Astrocyte (in vitro differentiated cells and primary cell): ENCODE results near the gene FMN2. TPM values are rescaled to one million over a fixed set of nuclear protein-coding genes. Genes with fewer than 3 reads are reported as not detected.

Experiments used
- DNase-seq: peaks from one replicate; pipeline ENCODE4 v3.0.0-alpha.2; 2010; ENCODE audit warnings: low read depth
- FAIRE-seq: peaks from 2 replicates; lab custom pipeline; 2011; peaks lifted over from hg19 to GRCh38; lab: Jason Lieb, UNC
- H2AFZ ChIP-seq: 2 replicates; pipeline ENCODE4 v1.6.0; 2012; ENCODE audit warnings: low read depth, low read length, inconsistent platforms
- H3K27ac ChIP-seq: 2 replicates; pipeline ENCODE4 v1.5.1; 2011; ENCODE audit warnings: low read depth, low read length, inconsistent platforms
- H3K27me3 ChIP-seq: 2 replicates; pipeline ENCODE4 v1.6.0; 2011; ENCODE audit warnings: low read length, inconsistent platforms; ENCODE audit not compliant: insufficient read depth
- H3K36me3 ChIP-seq: 2 replicates; pipeline ENCODE4 v1.5.1; 2011; ENCODE audit warnings: low read length, inconsistent platforms; ENCODE audit not compliant: insufficient read depth
- H3K4me1 ChIP-seq: 2 replicates; pipeline ENCODE4 v1.5.1; 2011; ENCODE audit warnings: low read length, inconsistent platforms; ENCODE audit not compliant: insufficient read depth
- H3K4me2 ChIP-seq: 2 replicates; pipeline ENCODE4 v1.6.0; 2012; ENCODE audit warnings: low read length, inconsistent platforms
- H3K4me3 ChIP-seq: 2 replicates; pipeline ENCODE4 v1.5.1; 2011; ENCODE audit warnings: low read depth, mild to moderate bottlenecking, low read length, inconsistent platforms; ENCODE audit not compliant: insufficient read depth
- H3K79me2 ChIP-seq: 2 replicates; pipeline ENCODE4 v1.6.0; 2012; ENCODE audit warnings: mild to moderate bottlenecking, low read length, inconsistent platforms; ENCODE audit not compliant: insufficient read depth
- H3K9ac ChIP-seq: 2 replicates; pipeline ENCODE4 v1.6.0; 2012; ENCODE audit warnings: mild to moderate bottlenecking, low read length, inconsistent platforms
- H3K9me3 ChIP-seq: 2 replicates; pipeline ENCODE4 v1.5.1; 2012; ENCODE audit warnings: low read depth, mild to moderate bottlenecking, low read length, inconsistent platforms; ENCODE audit not compliant: insufficient read depth
- H4K20me1 ChIP-seq: 2 replicates; pipeline ENCODE4 v1.6.0; 2012; ENCODE audit warnings: low read length, inconsistent platforms; ENCODE audit not compliant: insufficient read depth
- H3K27ac Mint-ChIP-seq: one replicate; pipeline ENCODE4 v1.8.0; 2021; ENCODE audit warnings: mild to moderate bottlenecking, mixed read lengths; ENCODE audit not compliant: unreplicated experiment
- H3K27me3 Mint-ChIP-seq: one replicate; pipeline ENCODE4 v1.8.0; 2021; ENCODE audit warnings: low read depth, mixed read lengths; ENCODE audit not compliant: unreplicated experiment
- H3K36me3 Mint-ChIP-seq: one replicate; pipeline ENCODE4 v1.8.0; 2021; ENCODE audit warnings: low read depth, mixed read lengths; ENCODE audit not compliant: unreplicated experiment
- H3K4me1 Mint-ChIP-seq: one replicate; pipeline ENCODE4 v1.8.0; 2021; ENCODE audit warnings: low read depth, mixed read lengths; ENCODE audit not compliant: unreplicated experiment
- H3K4me3 Mint-ChIP-seq: one replicate; pipeline ENCODE4 v1.8.0; 2021; ENCODE audit warnings: mild to moderate bottlenecking, moderate library complexity, mixed read lengths; ENCODE audit not compliant: unreplicated experiment
- H3K9me3 Mint-ChIP-seq: one replicate; pipeline ENCODE4 v1.8.0; 2021; ENCODE audit warnings: mild to moderate bottlenecking, mixed read lengths; ENCODE audit not compliant: unreplicated experiment
- EZH2 ChIP-seq: IDR thresholded peaks from 2 replicates; pipeline ENCODE4 v1.6.1; 2012; ENCODE audit warnings: mild to moderate bottlenecking, low read length, inconsistent platforms; ENCODE audit not compliant: insufficient read depth
- total RNA-seq: library from RNA; stranded (reverse); gene quantifications from 2 replicates; pipeline ENCODE4 v1.2.1, GENCODE V29; 2021
- TF ChIP-seq, protein P1 (sequence below): IDR thresholded peaks from 2 replicates; pipeline ENCODE4 v1.5.1; 2011; ENCODE audit warnings: low read depth, mild to moderate bottlenecking, inconsistent platforms, low read length, moderate library complexity; ENCODE audit not compliant: insufficient read depth

Gene FMN2
- total RNA-seq, 1 donor from 2014 or later, result 2.4 TPM

DNA sequence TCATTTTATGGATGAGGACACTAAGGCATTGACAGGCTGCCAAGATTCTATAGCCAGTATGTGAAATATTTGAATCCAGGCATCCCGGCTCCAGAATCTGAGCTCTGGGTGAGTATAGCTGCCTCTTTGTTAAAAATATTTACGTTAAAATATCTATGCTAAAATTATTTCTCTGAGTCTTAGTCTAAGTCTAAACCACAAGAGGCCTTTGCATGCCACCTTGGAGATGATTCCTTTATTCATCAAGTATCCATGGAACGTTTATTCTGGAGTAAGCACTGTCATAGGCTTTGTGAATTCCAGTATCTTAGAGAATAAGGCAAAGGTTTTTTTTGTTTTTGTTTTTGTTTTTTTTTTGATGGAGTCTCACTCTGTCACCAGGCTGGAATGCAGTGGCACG lies 403.9 kb downstream of the FMN2 start:
- Histone ChIP-seq H3K27me3 (no peaks in the 10 kb centered on the region), H3K9me3 (no peaks in the 10 kb centered on the region), H2AFZ (no peak overlapping the region), H3K4me3 (no peak overlapping the region), H3K9ac (no peak overlapping the region), H3K4me1 (peaks cover 23% of the 10 kb centered on the region), H3K79me2 (no peaks in the 10 kb centered on the region), H3K36me3 (no peaks in the 10 kb centered on the region), H3K4me2 (no peak overlapping the region), H4K20me1 (no peaks in the 10 kb centered on the region), H3K27ac (no peak overlapping the region)
- Mint-ChIP-seq H3K4me3 (no peak overlapping the region), H3K4me1 (peaks cover 22% of the 10 kb centered on the region), H3K9me3 (no peaks in the 10 kb centered on the region), H3K36me3 (no peaks in the 10 kb centered on the region), H3K27me3 (no peaks in the 10 kb centered on the region), H3K27ac (no peak overlapping the region)
- no peak for TF ChIP-seq EZH2
- TF ChIP-seq, protein P1, sequence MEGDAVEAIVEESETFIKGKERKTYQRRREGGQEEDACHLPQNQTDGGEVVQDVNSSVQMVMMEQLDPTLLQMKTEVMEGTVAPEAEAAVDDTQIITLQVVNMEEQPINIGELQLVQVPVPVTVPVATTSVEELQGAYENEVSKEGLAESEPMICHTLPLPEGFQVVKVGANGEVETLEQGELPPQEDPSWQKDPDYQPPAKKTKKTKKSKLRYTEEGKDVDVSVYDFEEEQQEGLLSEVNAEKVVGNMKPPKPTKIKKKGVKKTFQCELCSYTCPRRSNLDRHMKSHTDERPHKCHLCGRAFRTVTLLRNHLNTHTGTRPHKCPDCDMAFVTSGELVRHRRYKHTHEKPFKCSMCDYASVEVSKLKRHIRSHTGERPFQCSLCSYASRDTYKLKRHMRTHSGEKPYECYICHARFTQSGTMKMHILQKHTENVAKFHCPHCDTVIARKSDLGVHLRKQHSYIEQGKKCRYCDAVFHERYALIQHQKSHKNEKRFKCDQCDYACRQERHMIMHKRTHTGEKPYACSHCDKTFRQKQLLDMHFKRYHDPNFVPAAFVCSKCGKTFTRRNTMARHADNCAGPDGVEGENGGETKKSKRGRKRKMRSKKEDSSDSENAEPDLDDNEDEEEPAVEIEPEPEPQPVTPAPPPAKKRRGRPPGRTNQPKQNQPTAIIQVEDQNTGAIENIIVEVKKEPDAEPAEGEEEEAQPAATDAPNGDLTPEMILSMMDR, result no peak
- no peak for FAIRE-seq
- DNase-seq, result no peak

GRCh38 chr1:240496356-240496755 lies 404.7 kb downstream of the FMN2 start:
- TF ChIP-seq, protein P1, result no peak
- no peak for TF ChIP-seq EZH2
- FAIRE-seq, result no peak
- Mint-ChIP-seq H3K9me3 (no peaks in the 10 kb centered on the region), H3K27ac (peak overlapping the region; percentile 10), H3K4me1 (peaks cover 22% of the 10 kb centered on the region), H3K4me3 (no peak overlapping the region), H3K27me3 (no peaks in the 10 kb centered on the region), H3K36me3 (no peaks in the 10 kb centered on the region)
- Histone ChIP-seq H3K4me1 (peaks cover 24% of the 10 kb centered on the region), H3K9ac (no peak overlapping the region), H3K36me3 (no peaks in the 10 kb centered on the region), H3K4me2 (no peak overlapping the region), H3K27me3 (no peaks in the 10 kb centered on the region), H3K4me3 (no peak overlapping the region), H3K9me3 (no peaks in the 10 kb centered on the region), H3K27ac (no peak overlapping the region), H3K79me2 (no peaks in the 10 kb centered on the region), H4K20me1 (no peaks in the 10 kb centered on the region), H2AFZ (no peak overlapping the region)
- no peak for DNase-seq

- Histone ChIP-seq H3K4me3 (no peak overlapping the region), H3K27me3 (no peaks in the 10 kb centered on the region), H4K20me1 (no peaks in the 10 kb centered on the region), H3K27ac (no peak overlapping the region), H3K36me3 (no peaks in the 10 kb centered on the region), H2AFZ (no peak overlapping the region), H3K4me2 (no peak overlapping the region), H3K79me2 (no peaks in the 10 kb centered on the region), H3K9me3 (no peaks in the 10 kb centered on the region), H3K9ac (no peak overlapping the region), H3K4me1 (peaks cover 21% of the 10 kb centered on the region)
- TF ChIP-seq, protein P1, result no peak
- no peak for TF ChIP-seq EZH2
- H3K27ac Mint-ChIP-seq, result no peak overlapping the region
- no peak overlapping the region for H3K4me3 Mint-ChIP-seq
- no peaks in the 10 kb centered on the region for H3K27me3 Mint-ChIP-seq
- FAIRE-seq (no peak), DNase-seq (no peak)
- no peaks in the 10 kb centered on the region for H3K36me3 Mint-ChIP-seq
- peaks cover 16% of the 10 kb centered on the region for H3K4me1 Mint-ChIP-seq
- no peaks in the 10 kb centered on the region for H3K9me3 Mint-ChIP-seq
Observed at GRCh38 chr1:240496941-240497340, 405.3 kb downstream of the FMN2 start.
